ENCODE data around the gene ARHGEF7.

ARHGEF7 gene

DNA sequence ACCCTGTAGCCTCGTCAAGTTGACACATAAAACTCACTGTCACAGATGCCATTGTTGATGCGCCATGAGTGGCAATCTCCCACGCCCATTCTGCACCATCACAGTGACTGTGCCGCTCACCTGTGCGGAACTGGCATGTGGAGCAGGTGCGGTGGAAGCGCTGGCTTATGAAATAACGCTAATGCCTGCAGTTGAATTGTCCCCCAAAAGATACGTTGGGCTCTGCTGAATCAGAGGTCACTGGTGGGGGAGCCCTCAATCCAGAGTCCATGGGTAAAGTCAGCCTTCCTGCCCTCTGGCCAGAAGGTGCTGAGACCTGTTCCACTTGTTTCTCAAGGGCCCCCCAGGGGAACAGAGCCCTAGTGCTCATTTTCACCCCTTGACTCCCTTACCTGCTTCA lies 2.9 kb upstream of the ARHGEF7 start:
- DNase-seq, result no peak

DNA sequence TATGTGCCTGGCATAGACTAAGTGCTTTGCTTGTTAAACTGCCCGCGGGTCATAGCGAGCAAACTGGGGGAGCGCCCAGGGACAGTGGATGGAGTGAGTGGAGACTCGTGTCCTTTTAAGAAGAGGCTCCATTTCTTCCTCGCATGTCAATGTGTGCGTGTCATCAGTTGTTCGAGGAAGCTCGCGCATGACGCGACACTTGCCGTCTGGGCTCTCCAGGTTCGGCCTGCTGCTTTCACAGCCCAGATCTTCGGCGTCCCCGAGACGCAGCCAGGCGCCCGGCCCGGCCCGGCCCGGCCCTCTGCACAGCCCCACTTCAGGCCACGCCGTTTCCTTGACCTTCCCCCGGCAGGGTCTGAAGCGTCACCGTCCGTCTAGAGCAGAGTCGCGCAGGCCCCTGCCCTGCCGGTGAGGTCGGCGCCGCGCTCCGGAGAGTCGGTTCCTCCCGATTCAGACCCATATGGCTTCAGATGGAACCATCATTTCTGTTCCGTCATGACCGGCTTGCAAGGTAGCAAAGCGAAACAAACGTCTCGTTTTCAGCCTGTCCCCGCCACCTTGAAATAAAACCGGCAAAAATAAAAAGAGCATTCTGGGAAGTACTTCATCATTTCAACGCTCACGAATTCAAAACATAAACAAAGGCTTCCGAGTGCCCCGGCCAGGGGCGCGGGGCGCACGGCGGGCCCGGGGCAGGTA lies 599 bp upstream of the ARHGEF7 start:
- no peak for DNase-seq

DNA sequence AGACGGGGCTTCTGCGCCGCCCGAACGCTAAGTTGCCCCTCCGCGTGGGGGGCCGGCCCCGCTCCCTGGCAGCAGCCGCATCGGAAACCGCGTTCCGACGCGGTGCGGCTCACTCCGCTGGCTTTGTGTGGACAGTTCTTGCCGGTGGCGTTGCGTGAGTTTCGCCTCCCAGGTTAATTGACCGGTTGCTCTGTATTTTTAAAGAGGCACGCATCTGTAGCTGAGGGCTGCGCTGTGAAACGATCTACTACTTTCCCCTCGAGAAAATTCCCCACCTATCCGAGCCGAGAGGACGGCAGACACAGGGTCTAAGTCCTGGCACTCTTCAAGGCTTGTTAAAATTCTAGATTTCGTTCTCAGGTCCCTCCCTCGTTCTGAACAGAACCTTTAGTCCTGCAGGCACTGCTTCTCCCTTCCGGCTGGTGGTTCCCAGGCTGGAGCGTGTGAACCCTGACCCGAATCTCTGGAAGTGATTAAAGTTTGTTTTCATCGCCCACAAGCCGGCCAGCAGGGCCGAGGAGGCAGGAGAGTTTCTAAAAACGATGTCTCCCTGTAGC lies 933 bp downstream of the ARHGEF7 start:
- DNase-seq, result no peak

DNA sequence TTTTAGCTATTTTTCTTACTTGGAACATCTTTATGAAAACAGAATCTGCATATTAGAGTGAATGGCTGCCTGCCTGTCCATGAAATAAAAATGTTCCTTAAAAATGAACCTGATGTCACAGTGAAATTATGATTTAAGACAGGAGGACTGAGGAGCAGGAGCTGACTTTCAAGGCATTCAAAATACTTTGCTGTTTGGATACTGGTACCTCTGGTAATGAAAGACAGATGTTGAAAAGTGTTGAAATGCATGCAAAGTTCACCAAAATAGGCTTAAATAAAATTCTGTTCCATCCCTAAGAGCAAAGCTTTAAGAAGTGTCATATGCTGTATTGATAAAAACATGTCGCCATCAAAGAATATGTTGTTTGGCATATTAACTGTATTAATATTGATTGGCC lies 1.7 kb downstream of the ARHGEF7 start:
- no peak for DNase-seq

DNA sequence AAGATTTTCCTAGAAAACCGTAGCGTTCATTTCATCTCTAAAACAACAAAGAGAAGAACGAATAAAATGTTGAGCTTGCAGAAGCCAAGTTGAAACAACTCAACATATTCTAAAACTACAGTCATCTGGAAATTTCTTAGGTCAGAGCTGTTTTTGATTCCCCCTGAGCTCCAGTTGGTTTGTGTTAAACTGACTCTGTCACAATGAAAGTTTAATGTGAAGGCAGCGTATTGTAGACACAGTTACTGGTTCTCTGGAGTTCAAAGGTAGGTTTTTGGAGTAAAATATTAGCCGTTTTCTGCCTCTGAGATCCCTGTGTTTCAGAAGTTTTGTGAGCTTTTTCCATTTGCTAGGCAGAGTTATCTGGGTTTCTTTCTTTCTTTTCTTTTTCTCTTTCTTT lies 2.2 kb downstream of the ARHGEF7 start:
- no peak for DNase-seq

DNA sequence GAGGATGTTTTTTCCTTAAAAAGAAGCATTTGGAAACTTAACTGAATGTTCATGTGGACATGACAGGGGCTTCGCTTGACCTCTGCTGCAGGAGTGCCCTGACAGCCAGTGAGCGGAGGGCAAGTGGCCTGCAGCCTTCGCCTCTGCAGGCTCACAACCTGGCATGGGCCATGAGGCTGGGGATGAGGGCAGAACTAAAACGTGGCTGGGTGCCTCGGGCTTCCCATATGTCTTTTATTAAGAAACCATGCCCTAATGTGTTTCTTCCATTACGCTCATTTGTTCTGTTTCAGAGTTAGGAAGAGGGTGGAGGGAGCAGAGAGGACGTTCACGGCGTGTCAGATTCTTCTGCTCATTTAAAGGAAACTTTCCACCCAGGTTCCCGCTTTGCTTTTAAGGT lies 2.9 kb downstream of the ARHGEF7 start:
- no peak for DNase-seq

DNA sequence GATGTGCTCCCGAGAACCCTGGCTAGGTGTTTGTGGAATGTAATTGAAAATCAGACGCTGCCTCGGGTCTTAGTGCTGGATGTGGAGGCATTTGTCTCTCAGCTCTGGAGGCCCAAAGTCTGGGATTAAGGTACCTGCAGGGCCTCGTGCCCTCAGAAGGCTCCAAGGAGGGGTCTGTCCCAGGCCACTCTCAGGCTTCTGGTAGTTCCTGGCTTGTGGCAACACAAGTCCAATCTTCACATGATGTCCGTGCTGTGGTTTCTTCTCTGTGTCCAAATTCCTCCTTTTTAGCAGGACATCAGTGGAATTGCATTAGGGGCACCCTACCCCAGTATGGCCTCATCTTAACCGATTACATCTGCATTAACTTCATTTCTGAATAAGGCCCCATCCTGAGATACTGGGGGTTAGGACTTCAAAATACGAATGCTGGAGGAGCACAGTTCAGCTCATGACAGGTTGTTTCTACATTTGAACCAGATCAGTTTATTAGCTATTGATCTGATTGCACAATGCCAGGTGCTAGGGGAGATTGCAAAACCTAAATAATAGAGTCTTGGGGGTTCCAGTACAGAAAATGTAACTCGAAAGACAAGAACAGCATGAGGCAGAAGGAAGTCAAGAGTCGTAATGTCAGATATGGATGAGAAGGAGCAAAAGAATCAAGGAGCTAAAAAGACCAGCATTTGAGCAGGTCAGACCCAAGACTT lies 3.9 kb downstream of the ARHGEF7 start:
- DNase-seq, result no peak

DNA sequence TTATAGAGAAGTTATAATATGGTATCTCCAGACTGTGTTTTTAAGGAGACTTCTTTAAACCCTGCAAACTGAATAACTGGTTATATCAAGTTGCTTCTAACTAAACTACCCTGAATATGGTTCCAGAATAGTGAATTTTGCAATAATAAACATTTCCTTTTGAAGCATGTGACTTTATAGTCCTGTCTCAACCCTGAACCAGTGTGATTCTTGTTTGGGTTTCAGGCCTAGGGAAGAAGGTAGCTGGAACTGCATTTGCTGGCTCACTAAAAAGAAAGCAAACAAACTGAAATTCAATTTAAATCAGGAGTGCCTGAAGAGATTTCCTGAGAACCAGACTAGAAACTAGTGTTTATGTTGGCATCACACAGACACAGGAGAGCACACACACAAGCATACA lies 4.9 kb downstream of the ARHGEF7 start:
- DNase-seq, result no peak

DNA sequence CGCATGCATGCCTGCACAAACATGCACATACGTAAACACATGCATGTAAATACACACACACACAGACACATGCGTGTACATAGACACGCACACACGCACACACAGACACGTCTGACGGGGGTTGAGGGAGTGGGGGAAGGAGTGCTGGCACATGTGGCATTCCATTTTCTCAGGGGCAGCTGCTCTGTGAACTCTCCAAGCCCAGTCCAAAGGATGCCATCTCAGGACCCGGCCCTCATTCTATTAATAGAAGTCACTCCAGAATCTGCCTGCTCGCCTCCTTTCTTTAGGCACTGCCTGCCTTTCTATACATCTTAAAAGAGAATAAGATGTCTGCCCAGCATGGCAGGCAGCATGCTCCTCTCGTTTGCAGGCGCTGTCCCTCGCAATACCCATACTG lies 5.3 kb downstream of the ARHGEF7 start:
- DNase-seq, result no peak

DNA sequence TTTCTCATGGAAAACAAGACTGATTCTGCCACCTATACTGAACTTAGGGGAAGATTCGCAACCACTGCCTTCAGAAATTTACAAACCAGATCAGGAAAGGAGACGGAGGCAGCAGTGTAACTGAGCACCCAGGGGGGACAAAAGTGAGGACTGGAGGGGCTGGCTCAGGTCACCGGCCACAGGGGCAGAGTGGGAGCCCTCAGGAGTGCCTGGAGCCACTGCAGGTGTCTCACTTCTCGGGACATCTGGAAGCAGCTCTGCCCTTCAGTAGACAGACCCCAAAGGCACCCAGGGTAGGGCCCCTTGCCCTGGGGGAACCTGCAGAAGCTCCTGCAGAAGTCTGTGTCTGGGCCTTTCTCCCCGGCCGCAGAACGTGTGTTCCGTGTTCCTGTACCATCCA lies 5.8 kb downstream of the ARHGEF7 start:
- DNase-seq, result no peak

DNA sequence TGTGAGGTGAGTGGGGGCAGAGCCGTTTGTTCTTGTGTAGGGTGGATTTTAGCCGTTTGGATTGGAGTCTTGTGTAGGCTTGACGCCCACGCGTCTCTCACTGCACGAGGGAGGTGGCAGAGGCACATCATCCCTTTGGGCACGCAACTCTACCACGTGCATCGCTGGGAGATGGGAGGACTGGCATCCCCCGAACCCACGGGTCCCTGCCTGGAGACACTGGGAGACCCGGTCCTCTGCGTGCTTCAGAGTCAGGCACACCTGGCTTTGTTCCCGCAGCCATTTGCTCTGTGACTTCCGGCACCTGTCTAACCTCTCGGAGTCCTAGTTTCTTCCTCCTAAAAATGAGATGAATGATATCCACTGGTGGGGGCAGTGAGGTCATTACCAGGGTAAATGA lies 6.4 kb downstream of the ARHGEF7 start:
- DNase-seq, result no peak

DNA sequence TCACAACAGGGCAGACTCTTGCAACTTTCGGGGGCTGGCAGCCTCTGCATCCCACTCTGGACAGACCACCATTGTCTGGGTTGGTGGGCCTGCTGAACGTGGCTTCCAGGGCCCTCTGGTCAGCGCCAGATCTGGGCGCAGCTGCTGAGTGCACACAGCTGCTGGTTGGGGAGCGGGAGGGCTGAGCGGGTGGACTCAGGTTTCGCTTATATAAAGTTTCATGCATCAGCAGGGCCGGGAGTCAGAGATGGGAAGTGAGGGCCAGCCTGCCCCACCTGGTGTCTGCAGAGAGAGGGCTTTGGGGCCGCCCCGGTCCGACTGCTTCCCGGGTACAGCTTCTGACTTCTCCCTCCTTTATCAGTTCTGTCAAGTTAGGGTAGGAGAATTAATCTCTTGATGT lies 6.9 kb downstream of the ARHGEF7 start:
- no peak for DNase-seq

DNA sequence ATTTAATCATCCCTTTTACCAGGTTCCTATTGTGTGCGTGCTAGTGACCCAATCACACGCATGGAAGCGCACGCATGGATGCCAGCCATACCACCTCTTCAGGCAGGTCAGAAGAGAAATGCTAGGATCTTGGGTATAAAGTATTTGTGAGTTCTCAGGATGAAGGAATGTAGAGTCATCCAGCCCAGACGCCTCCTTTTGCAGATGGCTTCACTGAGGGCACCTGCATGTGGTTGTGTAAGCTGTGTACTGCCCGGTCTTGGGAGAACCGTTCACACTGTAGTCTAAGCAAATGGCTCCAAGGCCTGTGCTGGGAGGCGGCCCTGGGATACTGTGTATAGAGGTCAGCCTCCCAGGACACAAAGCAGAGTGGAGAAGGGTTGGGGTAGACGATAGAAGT lies 7.5 kb downstream of the ARHGEF7 start:
- DNase-seq, result no peak

DNA sequence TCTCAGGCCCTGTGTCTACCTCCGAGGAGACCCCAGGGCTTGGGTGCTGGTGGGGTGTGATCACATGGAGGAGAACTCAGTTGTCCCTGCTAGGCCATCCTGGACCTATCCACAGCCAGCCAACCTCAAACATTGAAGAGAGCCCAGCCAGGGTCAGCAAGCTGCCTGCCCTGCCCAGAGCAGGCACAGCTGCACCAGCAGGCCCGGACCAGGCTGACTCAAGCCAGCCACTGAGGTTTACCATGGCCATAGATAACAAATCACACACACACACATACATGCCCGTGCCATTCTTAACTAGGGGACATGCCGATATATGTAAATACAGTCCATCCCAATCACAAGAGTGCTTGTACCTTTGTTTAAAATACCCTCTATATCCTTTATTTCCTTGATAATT lies 8.1 kb downstream of the ARHGEF7 start:
- no peak for DNase-seq

DNA sequence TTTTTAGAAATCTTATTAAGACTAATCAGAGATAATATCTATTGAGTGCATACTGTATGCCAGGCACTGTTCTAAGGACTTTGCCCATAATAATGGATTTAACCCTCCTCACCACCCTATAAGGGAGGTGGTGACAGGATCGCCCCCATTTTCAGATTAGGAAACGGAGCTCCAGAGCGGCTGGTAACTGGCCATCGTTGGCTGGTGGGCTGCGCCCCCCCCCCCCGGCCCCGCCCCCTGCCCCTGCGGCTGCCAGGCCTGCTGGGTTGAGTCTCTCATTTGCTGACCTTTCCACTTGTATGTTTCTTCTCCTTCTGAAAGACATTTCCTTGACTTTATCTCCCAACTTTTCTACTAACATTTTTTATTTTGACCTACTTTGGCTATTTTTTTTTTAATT lies 8.5 kb downstream of the ARHGEF7 start:
- DNase-seq, result no peak

DNA sequence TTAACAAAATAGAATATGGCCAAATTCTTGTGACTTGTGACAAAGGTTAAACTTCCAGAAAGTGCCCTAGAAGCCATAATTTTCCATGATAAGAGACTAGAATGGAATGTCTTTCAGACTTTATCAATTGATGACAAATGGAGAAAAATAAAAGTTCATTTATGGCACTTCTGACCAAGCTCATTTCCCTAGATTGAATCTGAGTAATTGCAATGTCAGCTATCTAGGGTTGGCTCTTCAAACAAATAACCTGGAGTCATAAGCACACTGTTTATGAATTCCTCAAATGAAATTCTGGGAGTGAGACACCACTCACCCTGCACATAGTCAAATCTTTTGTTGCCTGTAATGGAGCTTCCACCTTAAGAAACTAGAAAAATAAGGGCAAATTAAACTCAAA lies 11.4 kb downstream of the ARHGEF7 start:
- DNase-seq, result no peak

DNA sequence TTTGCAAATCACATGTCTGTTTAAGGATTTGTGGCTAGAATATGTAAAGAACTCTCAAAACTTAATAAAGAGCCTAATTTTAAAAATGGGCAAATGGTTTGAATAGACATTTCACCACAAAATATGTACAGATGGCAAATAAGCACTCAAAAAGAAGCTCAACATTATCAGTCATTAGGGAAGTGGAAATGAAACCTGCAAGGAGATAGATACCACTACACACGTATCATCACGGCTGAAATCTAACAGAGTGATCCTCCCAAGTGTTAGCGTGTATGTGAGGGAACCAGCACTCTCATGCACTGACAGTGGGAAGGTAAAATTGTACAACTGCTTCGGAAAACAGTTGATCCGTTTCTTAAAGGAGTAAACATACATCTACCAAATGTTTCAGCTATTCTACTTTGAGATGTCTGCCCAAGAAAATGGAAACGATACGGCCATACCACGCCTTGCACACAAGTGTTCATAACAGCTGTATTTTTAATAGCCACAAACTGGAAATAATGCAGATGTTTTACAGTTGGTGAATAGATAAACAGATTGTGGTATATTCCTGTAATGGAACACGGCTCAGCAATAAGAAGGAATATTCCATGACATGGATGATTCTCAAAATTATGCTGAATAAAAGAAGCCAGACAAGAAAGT lies 14.5 kb downstream of the ARHGEF7 start:
- DNase-seq, result no peak

DNA sequence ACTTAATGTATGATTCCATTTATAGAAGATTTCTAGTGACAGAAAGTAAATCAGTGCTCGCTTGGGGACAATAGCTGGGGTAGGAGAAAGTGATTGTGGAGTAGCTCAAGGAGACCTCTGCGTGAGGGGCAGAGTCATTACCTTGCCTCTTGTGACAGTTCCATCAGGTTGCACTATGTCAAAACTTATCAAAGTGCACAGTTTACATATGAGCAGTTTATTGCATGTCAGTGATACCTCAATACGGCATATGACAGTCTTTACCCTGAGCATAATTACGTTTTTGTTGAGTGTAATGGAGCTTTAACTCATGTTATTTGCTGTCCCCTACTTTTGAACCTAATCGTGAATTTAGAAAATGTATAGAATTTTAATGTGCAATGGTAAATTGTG lies 15.0 kb downstream of the ARHGEF7 start:
- DNase-seq, result no peak

DNA sequence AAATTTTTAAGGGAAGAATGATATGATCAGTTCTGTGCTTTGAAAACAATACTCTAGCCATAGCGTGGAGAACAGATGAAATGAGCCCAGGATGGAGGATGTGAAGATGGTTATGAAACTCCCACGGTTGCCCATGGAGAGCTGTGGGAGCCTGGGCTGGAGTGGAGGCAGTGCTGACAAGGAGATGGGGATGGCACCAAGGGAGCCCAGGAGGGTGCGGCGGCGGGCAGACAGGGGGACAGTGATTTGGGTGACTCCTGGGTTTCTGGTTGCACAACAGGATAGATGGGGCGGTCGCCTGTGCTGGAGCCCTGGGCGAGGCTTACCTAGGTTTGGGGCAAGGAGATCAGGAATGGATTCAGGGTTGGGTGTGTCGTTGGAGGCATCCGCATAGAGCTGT lies 15.9 kb downstream of the ARHGEF7 start:
- DNase-seq, result no peak

DNA sequence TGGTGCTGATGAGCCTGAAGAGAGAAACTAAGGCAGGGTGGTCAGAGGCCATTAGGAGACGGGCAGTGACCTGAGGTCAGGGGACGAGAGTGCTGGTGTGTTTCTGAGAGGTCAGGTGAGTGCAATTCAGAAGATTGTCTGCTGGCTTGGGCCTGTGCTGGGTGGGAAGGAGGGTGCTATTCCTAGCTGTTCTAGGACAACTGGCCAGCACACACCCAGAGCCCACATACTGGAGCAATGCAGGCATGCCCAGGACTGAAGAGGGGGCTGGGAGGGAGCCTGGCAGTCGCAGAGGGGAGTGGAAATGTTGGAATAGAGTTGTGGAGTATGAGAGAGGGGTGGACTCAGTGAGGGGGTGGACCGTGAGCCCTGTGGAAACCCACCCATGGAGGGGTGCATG lies 16.5 kb downstream of the ARHGEF7 start:
- DNase-seq, result no peak

DNA sequence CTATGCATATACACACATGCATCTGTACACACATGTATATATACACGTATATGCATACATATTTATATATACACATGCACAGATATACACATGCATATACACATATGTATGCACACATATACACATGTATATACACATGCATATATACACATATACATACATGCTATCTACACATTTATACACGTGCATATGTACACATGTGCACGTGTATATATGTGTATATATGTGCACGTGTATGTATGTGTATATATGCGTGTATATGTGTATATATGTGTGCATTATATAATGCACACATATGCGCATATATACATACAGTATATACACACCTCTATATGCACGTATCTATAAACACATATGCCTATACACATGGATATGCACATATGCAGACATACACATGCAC lies 17.8 kb downstream of the ARHGEF7 start:
- no peak for DNase-seq

DNA sequence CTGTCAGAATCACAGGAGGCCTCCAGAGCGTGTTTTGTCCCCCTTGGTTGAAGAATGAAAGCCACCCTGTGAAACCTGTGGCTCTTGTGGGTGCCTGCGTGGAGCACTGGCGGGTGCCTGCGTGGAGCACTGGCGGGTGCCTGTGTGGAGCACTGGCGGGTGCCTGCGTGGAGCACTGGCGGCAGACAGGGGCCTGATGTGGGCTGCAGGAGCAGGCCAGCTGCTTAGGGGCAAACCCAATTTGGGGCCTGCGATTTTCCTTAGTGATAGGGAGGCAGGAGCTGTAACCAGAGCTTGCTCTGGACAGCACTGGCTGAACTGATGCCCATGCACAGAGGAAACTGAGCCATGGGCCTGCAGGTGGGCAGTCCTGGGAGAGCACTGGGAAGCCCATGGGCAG lies 24.3 kb downstream of the ARHGEF7 start:
- no peak for DNase-seq

DNA sequence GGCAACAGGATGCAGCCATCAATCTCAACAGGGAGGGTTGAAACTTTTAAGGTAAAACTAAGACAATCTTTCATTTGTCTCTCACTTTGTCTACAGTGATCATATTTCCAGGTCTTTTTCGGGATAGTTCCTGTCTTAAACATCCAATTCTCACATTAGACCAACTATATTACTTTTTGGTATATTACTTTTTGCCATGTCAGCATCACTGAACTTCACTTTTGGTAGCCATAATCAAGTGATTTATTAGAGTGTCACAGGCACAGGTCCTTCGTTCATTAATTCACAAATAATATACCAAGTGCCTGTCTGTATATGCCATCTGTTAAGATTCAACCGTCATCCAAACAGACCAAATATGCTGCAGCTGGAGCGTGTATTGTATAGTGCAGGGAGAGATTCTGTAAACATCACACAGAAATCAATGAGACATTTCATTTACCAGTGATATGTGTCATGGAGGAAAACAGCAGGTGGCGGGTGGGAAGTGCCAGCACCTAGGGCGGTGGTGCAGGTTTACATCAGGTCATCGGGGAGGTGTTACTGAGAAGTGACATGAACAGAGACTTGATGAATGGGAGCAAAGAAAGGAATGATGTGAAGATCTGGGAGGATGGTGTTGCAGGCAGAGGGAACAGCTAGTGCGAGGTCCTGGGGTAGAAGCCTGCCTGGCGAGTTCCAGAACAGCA lies 24.9 kb downstream of the ARHGEF7 start:
- no peak for DNase-seq
